Kasumi-1 (cell line): ENCODE data around the gene TFAP2D.

Source experiments
- DNase-seq, 2 experiments: peaks; one replicate each; lab custom pipeline; 2025; lab: John Stamatoyannopoulos, UW

Gene TFAP2D

DNA sequence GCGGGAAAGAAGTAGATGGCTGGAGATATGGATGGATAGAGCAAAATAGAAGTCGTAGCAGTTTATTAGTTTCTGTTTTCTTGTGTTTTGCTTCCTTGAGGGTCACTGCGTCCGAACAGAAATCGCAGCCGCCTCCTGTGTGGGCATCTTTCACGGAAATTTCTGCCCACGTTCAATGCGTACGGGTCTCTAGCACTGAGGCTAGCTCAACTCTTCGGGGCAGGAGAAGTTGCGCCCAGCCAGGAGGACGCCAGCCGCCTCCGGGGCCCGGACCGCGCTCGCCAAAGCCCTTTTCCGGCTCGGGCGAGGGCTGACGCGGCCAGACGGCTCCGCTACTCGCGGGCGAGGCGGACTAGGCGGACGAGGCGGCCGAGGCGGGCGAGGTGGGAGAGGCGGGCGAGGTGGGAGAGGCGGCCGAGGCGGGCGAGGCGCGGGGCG, 106.2 kb downstream of the TFAP2D start:
- DNase-seq = no peak

DNA sequence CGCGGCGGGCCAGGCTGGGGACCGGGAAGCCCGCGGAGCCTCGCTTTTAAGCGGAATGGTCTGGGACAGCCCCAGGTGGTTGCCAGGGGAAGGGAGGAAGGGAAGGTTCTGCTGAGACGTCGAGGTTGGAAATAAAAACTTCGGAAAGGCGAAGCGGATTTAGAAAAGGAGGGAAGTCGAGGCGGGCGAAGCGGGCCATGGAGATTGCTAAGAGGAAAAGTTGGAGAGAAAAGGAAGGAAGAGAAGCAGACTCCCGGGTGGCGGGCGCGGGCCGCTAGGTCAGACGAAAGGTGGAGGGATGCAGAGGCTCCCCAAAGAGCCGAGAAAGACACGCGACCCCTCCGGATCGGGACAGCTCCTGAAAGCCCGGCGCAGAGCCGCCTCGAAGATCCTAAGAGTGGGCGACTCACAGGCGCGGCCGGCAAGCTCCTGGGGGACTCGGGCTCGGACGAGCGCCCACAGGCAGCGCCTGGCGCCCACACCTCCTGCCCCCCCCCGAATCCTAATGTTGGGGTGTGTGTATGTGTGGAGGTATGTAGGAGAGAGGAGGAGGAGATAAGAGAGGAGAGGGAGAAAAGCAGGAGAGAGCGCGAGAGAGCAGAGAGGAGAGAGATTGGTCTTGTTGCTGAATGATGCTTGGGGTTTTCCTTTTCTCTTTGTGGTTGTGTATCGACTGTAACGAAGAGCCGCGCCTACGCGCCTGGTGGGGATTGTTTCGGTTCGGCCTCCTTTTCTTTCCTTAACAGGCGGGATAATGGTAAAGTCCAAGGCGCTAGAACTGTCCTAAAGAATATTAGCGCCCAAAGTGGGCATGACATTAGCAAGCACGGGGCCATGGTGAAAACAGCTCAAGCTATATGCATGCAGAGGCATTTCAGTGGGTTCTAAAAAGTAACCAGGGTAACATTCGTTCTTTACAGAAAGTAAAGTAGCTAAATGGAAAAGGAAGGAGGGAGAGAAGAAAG, 106.9 kb downstream of the TFAP2D start:
- DNase-seq = no peak

DNA sequence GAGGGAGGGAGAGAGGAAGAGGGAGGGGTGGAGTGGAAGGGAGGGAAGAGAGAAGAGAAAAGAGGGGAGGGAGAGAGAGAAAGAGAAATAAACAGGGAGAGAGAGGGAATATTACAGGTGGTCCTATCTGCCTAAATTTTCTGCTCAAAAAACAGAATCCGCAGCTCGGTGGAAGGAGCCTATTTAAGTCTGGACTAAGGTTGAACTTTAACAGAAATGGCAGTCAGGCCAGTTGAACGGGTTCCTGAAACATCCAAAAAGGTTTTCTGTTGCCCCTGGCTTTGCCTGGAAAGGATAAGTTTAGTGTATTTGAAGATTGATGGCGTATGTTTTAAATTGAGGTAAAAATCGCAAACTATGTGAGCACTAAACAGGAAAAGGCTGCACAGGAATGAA, 107.5 kb downstream of the TFAP2D start:
- no peak for DNase-seq

DNA sequence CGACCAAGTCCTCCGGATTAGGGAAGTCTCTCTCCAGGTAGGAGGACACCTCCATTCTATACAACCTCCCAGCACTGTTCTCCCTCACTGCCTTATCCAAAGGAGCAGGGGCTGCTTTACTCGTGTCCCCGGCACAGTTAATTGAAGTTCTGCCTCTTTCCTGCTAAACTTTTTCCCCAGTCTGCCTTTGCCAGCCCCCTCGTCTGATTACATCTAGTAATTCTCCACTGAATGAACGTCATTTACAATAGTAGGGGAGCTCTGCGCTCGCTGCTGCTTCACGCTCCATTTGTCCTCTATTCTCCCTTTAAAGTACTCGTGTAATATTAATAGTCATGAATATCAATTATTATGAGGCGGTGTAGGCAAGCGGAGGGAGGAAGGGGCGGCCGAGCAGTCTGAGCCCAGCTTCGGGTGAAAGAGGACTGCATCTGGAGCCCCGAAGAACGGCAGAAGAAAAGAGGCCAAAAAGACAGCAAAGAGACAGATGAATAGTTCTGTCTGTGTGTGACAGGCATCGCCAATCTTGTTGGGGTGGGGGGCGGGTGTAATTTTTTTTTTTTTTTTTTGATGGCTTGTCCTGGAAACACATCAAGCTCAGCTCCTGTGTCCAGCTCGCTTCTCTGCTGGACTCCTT, 108.2 kb downstream of the TFAP2D start:
- no peak for DNase-seq

DNA sequence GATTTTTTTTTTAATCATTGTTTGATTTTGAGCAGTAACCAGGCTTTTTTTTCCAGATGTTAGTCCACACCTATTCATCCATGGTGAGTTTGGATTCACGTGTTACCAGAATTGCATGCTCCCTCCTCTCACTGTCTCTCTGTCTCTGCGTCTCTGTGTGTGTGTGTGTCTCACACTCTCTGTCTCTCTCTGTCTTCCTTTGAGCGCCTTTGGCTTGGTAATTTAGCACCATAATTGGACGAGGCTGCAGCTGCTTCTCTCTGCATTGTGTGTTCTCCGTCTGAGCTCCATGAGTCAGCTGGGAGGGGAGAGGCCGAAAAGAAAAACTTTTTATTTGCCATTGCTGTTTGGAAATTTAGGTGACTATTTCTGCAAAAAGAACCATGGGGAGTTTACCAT, 108.8 kb downstream of the TFAP2D start:
- no peak for DNase-seq
